ENCODE data around the gene NFIA. TPM values are rescaled to one million over a fixed set of nuclear protein-coding genes. Genes with fewer than 3 reads are reported as not detected.

NFIA gene
- total RNA-seq, 4 donors from 2014 or later: 68.2 to 172 (median 101) TPM

- TF ChIP-seq, protein P1, sequence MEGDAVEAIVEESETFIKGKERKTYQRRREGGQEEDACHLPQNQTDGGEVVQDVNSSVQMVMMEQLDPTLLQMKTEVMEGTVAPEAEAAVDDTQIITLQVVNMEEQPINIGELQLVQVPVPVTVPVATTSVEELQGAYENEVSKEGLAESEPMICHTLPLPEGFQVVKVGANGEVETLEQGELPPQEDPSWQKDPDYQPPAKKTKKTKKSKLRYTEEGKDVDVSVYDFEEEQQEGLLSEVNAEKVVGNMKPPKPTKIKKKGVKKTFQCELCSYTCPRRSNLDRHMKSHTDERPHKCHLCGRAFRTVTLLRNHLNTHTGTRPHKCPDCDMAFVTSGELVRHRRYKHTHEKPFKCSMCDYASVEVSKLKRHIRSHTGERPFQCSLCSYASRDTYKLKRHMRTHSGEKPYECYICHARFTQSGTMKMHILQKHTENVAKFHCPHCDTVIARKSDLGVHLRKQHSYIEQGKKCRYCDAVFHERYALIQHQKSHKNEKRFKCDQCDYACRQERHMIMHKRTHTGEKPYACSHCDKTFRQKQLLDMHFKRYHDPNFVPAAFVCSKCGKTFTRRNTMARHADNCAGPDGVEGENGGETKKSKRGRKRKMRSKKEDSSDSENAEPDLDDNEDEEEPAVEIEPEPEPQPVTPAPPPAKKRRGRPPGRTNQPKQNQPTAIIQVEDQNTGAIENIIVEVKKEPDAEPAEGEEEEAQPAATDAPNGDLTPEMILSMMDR (IDR thresholded peaks at IDR 0.05; ENCODE audit: low read depth): no peak
These were observed 422.6 kb downstream of the NFIA start for GRCh38 chr1:61504852-61505390.

DNA sequence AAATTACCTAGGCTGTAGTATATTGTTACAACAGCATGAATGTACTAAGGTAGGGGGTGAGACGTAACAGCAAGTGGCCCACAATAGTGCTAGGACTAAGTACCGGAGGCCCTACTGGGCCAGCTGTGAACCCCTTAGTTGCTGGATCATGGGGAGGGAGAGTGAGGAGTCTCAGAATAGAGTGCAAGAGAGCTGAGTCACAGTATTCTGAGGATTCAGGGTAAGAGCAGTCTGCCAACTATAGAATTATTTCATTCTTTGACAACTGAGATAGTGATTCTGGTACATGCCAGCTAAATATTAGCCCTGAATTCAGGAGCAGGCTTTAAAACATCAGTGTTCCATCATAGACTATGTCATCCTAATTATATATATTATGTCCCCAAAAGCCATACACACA lies 423.9 kb downstream of the NFIA start:
- TF ChIP-seq, protein P1 (IDR thresholded peaks at IDR 0.05; ENCODE audit: low read depth): no peak

GRCh38 chr1:61506944-61507500 lies 424.7 kb downstream of the NFIA start:
- TF ChIP-seq, protein P1 (IDR thresholded peaks at IDR 0.05; ENCODE audit: low read depth): no peak

All from subcutaneous adipose tissue (tissue), 4 donors.